Transverse colon (tissue), 4 donors: ENCODE results near the gene DCUN1D4. TPM values are rescaled to one million over a fixed set of nuclear protein-coding genes. Genes with fewer than 3 reads are reported as not detected.

Experiments used
- DNase-seq: peaks from one replicate; pipeline ENCODE4 v3.0.0-alpha.2; 2019
- H3K27ac ChIP-seq, 4 donors: fragments of 200-600 bp; sonication (generic); 2 replicates each; pipeline ENCODE4 v1.5.1; 2016 to 2018; ENCODE audit warnings: inconsistent platforms in 4 of 4
- H3K27me3 ChIP-seq: fragments of 200-600 bp; sonication (generic); 2 replicates; pipeline ENCODE4 v1.5.1; 2017; ENCODE audit warnings: inconsistent platforms
- H3K36me3 ChIP-seq, 4 donors: fragments of 200-600 bp; sonication (generic); 2 replicates each; pipeline ENCODE4 v1.5.1; 2017 to 2019; ENCODE audit warnings: inconsistent platforms in 4 of 4
- H3K4me1 ChIP-seq, 4 donors: fragments of 200-600 bp; sonication (generic); 2 replicates each; pipeline ENCODE4 v1.5.1; 2017 to 2020; ENCODE audit warnings: inconsistent platforms in 4 of 4
- H3K4me3 ChIP-seq, 4 donors: fragments of 200-600 bp; sonication (generic); 1 replicate in 1 of 4; 2 replicates in 3 of 4; pipeline versions ENCODE4 v1.5.1 to v1.6.1; 2017 to 2019; ENCODE audit warnings: inconsistent platforms in 4 of 4
- H3K9me3 ChIP-seq, 2 donors: fragments of 200-600 bp; sonication (generic); 2 replicates each; pipeline ENCODE4 v1.5.1; 2017 to 2019; ENCODE audit warnings: inconsistent platforms in 2 of 2
- CTCF ChIP-seq, 5 experiments: fragments of 200-600 bp in 3 of 5; fragments of 450-650 bp in 2 of 5; sonication (generic) in 3 of 5; IDR thresholded peaks; 1 replicate in 2 of 5; 2 replicates in 3 of 5; pipeline ENCODE4 v1.5.1; 2016 to 2017; ENCODE audit warnings: antibody characterized with exemption in 5 of 5, inconsistent platforms in 3 of 5, mild to moderate bottlenecking in 2 of 5, moderate library complexity in 1 of 5
- EP300 ChIP-seq: sonication (generic); formaldehyde crosslinking; IDR thresholded peaks from one replicate; pipeline ENCODE4 v1.6.1; 2017; ENCODE audit warnings: antibody characterized with exemption, low read depth
- POLR2A ChIP-seq: fragments of 450-650 bp; IDR thresholded peaks from one replicate; pipeline ENCODE4 v1.6.1; 2016; ENCODE audit warnings: antibody characterized with exemption, mild to moderate bottlenecking, moderate library complexity
- POLR2AphosphoS5 ChIP-seq, 3 donors: sonication (generic); formaldehyde crosslinking; IDR thresholded peaks; one replicate each; pipeline ENCODE4 v1.6.1; 2016; ENCODE audit warnings: antibody characterized with exemption in 3 of 3
- WGBS, 2 donors: methylation state at CpG; one replicate each; pipeline ENCODE4 v1.1.5; 2018; ENCODE audit warnings: low coverage in 1 of 2; 5-methylcytosine and 5-hydroxymethylcytosine counted together
- in situ Hi-C, 4 donors: fragments of 200-750 bp; cut with MboI; loops; one replicate each; pipeline versions ENCODE4 v1.15.0 to v1.15.1; 2017; ENCODE audit warnings: low sequenced_read_pairs in 3 of 4, low pct_ligation_motif_present in 1 of 4, low pct_unique_long_range_greater_than_20kb in 1 of 4
- intact Hi-C: fragments of 100-400 bp; cut with DNase I; formaldehyde crosslinking; loops from one replicate; pipeline ENCODE4 v1.15.1; 2023; ENCODE audit warnings: low total_unique reads
- total RNA-seq, 4 donors: library from RNA; depleted of rRNA; stranded (reverse); fragments of >200 nt; gene quantifications; one replicate each; pipeline ENCODE4 v1.1.0, GENCODE V29; 2016

Gene DCUN1D4
- total RNA-seq, 4 donors from 2014 or later = 25.1 to 66.4 (median 40.9) TPM

DNA sequence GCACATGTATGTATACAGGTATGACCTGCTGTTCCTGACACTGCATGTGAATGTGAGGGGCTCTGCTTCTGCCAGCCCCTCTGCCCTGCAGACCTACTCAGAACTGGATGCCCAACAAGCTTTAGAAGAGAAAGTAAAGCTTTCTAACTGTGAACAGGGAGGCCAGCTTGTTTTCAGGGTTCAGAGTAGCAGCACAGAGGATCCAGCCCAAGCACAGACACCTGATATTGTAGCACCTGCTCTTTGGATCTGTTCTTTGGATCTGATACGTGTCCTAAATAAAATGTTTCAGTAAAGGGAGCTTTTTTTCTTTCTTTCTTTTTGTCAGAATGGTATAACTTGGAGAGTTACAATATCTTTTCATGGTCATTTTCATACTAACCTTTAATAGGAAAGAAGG is 19.2 kb downstream of the DCUN1D4 start:
- Histone ChIP-seq H3K9me3 (no peaks in the 10 kb centered on the region), H3K4me3 (no peak overlapping the region), H3K4me1 (peaks cover 3 to 33% (median 19%) of the 10 kb centered on the region in 4 donors), H3K36me3 (peaks cover 0 to 12% (median 1%) of the 10 kb centered on the region in 4 donors), H3K27me3 (no peaks in the 10 kb centered on the region), H3K27ac (no peak overlapping the region)
- no peak for DNase-seq
- intact Hi-C loops (no loop called here), in situ Hi-C loops (no loop called here)
- TF ChIP-seq POLR2AphosphoS5 (IDR thresholded peaks at IDR 0.05) = no peak
- TF ChIP-seq POLR2A = no peak
- no peak for TF ChIP-seq CTCF (IDR thresholded peaks at IDR 0.05)
- no peak for TF ChIP-seq EP300
- 91 to 100% methylated on average over 1 of the region's 1 CpG for WGBS, 2 donors

DNA sequence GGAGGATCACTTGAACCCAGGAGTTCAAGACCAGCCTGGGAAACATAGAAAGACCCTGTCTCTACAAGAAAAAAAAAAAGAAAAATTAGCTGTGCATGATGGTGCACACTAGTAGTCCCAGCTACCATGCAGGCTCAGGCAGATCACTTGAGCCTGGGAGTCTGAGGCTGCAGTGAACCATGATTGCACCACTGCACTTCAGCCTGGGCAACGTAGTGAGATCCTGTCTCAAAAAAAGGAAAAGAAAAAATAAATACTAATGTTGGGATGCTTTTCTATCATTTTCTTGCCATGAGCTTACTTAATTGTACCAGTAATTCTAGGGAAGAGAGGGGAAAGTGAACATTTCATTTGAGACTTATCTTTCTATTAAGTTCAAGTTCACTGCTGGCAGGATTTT is 19.8 kb downstream of the DCUN1D4 start:
- no peak for DNase-seq
- no peak for TF ChIP-seq CTCF (IDR thresholded peaks at IDR 0.05)
- no peak for TF ChIP-seq POLR2AphosphoS5 (IDR thresholded peaks at IDR 0.05)
- TF ChIP-seq EP300 = no peak
- no peak for TF ChIP-seq POLR2A
- Histone ChIP-seq H3K27ac (no peak overlapping the region), H3K36me3 (peaks cover 0 to 17% (median 1%) of the 10 kb centered on the region in 4 donors), H3K4me1 (peaks cover 3 to 32% (median 19%) of the 10 kb centered on the region in 4 donors), H3K27me3 (no peaks in the 10 kb centered on the region), H3K4me3 (no peak overlapping the region), H3K9me3 (no peaks in the 10 kb centered on the region)
- in situ Hi-C loops = no loop called here
- intact Hi-C loops = no loop called here
- WGBS, 2 donors = 92 to 94% methylated on average over 1 of the region's 1 CpG

DNA sequence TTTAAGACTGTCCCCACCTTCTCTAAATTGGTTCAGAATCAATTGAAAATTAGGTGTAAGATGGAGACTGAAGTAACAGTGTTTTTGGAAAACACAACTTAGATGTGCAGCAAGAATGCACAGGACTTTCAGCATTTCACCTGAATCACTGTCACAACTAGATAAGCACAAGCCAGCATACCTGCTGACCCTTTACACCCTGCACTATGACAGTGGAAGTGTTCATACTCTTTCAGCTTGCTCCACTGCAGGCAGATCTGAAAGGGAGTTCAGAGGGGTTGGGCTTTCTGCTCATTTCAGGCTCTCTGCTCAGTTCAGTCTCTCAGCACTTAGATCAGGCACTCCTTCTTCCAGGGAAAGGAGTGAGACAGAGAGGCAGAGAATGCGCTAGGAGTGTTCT is 22.8 kb downstream of the DCUN1D4 start:
- intact Hi-C loops (no loop called here), in situ Hi-C loops (no loop called here)
- Histone ChIP-seq H3K27me3 (no peaks in the 10 kb centered on the region), H3K4me1 (peaks cover 0 to 8% (median 0%) of the 10 kb centered on the region in 4 donors), H3K36me3 (peaks cover 0 to 26% (median 1%) of the 10 kb centered on the region in 4 donors), H3K4me3 (no peak overlapping the region), H3K9me3 (no peaks in the 10 kb centered on the region), H3K27ac (no peak overlapping the region)
- DNase-seq = no peak
- TF ChIP-seq CTCF (IDR thresholded peaks at IDR 0.05) (no peak), POLR2AphosphoS5 (IDR thresholded peaks at IDR 0.05) (no peak), EP300 (no peak), POLR2A (no peak)
- 95 to 100% methylated on average over 1 of the region's 1 CpG for WGBS, 2 donors

DNA sequence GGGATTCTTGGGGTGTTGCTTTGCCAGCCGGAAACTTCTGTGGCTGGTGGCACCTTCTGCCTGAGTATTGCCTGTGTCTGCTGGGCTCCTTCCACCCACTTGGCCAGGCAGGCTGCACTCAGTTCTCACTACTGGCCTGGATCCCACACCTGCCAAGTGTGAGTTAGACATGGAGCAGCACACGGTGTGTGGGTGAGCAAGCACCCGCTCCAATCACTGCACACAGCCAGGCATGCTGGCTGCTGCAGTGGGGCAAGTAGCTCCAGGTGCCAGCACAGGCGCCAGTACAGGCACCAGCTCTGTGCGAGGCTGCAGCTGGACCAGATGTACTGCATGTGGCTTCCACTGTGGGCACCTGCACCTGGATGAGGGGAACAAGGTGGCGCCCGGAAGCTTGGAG is 23.9 kb downstream of the DCUN1D4 start:
- in situ Hi-C loops = no loop called here

More for the DNA sequence above, 23.9 kb downstream of the DCUN1D4 start:
- Histone ChIP-seq H3K36me3 (peaks cover 0 to 26% (median 1%) of the 10 kb centered on the region in 4 donors), H3K4me1 (peaks cover 0 to 8% (median 0%) of the 10 kb centered on the region in 4 donors), H3K27me3 (no peaks in the 10 kb centered on the region), H3K27ac (no peak overlapping the region), H3K9me3 (no peaks in the 10 kb centered on the region), H3K4me3 (no peak overlapping the region)
- no peak for DNase-seq
- intact Hi-C loops = no loop called here
- 81% methylated on average over 5 of the region's 7 CpGs; no CpG with 5 or more reads in 1 of the 2 donors for WGBS, 2 donors
- peak in 1 of 3 donors; percentile 15 for TF ChIP-seq POLR2AphosphoS5 (IDR thresholded peaks at IDR 0.05)
- TF ChIP-seq CTCF (IDR thresholded peaks at IDR 0.05) = no peak
